Heart right ventricle (tissue), 16 donors: ENCODE data around the gene SARNP. TPM values are rescaled to one million over a fixed set of nuclear protein-coding genes. Genes with fewer than 3 reads are reported as not detected.

Experiments used
- ATAC-seq, 8 donors: fragments of 200-7000 bp; cut with Tn5 transposase; one replicate each; pipeline ENCODE4 v1.9.1; 2020; ENCODE audit warnings: mild to moderate bottlenecking in 8 of 8, moderate library complexity in 8 of 8, moderate number of reproducible peaks in 1 of 8
- DNase-seq, 2 donors: peaks; one replicate each; pipeline ENCODE4 v3.0.0-alpha.2; 2020
- H3K27ac ChIP-seq, 10 donors: fragments of 200-600 bp; sonication (generic) in 2 of 10; one replicate each; pipeline versions ENCODE4 v1.5.0 to v1.8.0; 2020 to 2022; ENCODE audit warnings: mild to moderate bottlenecking in 3 of 10
- H3K27me3 ChIP-seq, 7 donors: fragments of 200-600 bp; one replicate each; pipeline ENCODE4 v1.8.0; 2021 to 2022; ENCODE audit warnings: mild to moderate bottlenecking in 2 of 7
- H3K36me3 ChIP-seq, 9 donors: fragments of 200-600 bp; sonication (generic) in 1 of 9; one replicate each; pipeline versions ENCODE4 v1.5.0 to v1.8.0; 2020 to 2022; ENCODE audit warnings: mild to moderate bottlenecking in 2 of 9
- H3K4me1 ChIP-seq, 9 donors: fragments of 200-600 bp; sonication (generic) in 1 of 9; one replicate each; pipeline versions ENCODE4 v1.5.0 to v1.8.0; 2020 to 2022; ENCODE audit warnings: mild to moderate bottlenecking in 4 of 9
- H3K4me3 ChIP-seq, 10 donors: fragments of 200-600 bp; sonication (generic) in 2 of 10; one replicate each; pipeline versions ENCODE4 v1.5.0 to v1.8.0; 2020 to 2022; ENCODE audit warnings: mild to moderate bottlenecking in 7 of 10, moderate library complexity in 2 of 10
- H3K9me3 ChIP-seq, 11 donors: fragments of 200-600 bp in 10 of 11; sonication (generic) in 2 of 11; one replicate each; pipeline versions ENCODE4 v1.5.0 to v1.8.0; 2013 to 2022; ENCODE audit warnings: mild to moderate bottlenecking in 2 of 11, control low read depth in 1 of 11, moderate library complexity in 1 of 11
- CTCF ChIP-seq, 9 donors: fragments of 200-600 bp; sonication (generic) in 2 of 9; IDR thresholded peaks; one replicate each; pipeline versions ENCODE4 v1.5.0 to v1.8.0; 2021 to 2022; ENCODE audit warnings: antibody characterized with exemption in 9 of 9, mild to moderate bottlenecking in 5 of 9, moderate library complexity in 1 of 9
- WGBS, 2 donors: extraction: QIAGEN DNeasy Blood & Tissue Kit; methylation state at CpG; one replicate each; pipeline ENCODE4 v1.1.7; 2013; ENCODE audit warnings: inconsistent platforms in 1 of 2; 5-methylcytosine and 5-hydroxymethylcytosine counted together
- intact Hi-C, 10 donors: fragments of 100-400 bp; cut with DNase I; formaldehyde crosslinking; loops; one replicate each; pipeline versions ENCODE4 v1.11.1 to v1.14.2; 2022
- polyA plus RNA-seq, 2 donors: library from polyadenylated mRNA; stranded (reverse); fragments of 200-250 nt; gene quantifications; one replicate each; pipeline ENCODE4 v1.2.3, GENCODE V29; 2013
- total RNA-seq, 10 donors: library from RNA; stranded (reverse); fragmentation: NEBNext Ultra II Directional in 3 of 10; extraction: Animal tissue kit (Norgen Biotek cat#: 25700) in 3 of 10; gene quantifications; one replicate each; pipeline versions ENCODE4 v1.2.1 to v1.2.4, GENCODE V29; 2021 to 2023
- donor health status: Arrhythmogenic right ventricular cardiomyopathy.
- donor health status: ischemic (EF 13 %, LVEDD 7.1; RV severe dilation, severe dysfunction).
- donor health status: healthy with polysubstance abuse.
- donor health status: DM: no; HTN: yes; CAD: no.
- donor health status: DM: no; HTN: no; CAD: no.
- donor health status: ischemic (EF 25% LVEDD 6.9; RV normal size, moderate dysfunction).
- donor health status: ischemic (EF 25% LVEDD 5.7; RV mildly dilated, moderate dysfunction).
- donor health status: healthy.
- donor health status: DM: yes; HTN: yes; CAD: no.
- donor health status: Ischemic cardiomyopathy.
- donor health status: ischemic (EF 35%, LVEDD 5.7; RV mildly dilated, moderate dysfunction).
- donor health status: nonischemic (EF 11% LVEDD 7.7; RV severe dilation, severe dysfunction).
- donor health status: DM: yes; HTN: yes; CAD: no.
- donor health status: PGD.
- donor health status: ischemic (EF 29% LVEDD 5.4; RV normal size, mild dysfunction).
- donor health status: nonischemic (EF 23%, LVEDD 6.1; RV moderate dilation, normal function).

SARNP gene
- total and polyA plus RNA-seq, 12 donors = 47.5 to 136 (median 55.2) TPM

DNA sequence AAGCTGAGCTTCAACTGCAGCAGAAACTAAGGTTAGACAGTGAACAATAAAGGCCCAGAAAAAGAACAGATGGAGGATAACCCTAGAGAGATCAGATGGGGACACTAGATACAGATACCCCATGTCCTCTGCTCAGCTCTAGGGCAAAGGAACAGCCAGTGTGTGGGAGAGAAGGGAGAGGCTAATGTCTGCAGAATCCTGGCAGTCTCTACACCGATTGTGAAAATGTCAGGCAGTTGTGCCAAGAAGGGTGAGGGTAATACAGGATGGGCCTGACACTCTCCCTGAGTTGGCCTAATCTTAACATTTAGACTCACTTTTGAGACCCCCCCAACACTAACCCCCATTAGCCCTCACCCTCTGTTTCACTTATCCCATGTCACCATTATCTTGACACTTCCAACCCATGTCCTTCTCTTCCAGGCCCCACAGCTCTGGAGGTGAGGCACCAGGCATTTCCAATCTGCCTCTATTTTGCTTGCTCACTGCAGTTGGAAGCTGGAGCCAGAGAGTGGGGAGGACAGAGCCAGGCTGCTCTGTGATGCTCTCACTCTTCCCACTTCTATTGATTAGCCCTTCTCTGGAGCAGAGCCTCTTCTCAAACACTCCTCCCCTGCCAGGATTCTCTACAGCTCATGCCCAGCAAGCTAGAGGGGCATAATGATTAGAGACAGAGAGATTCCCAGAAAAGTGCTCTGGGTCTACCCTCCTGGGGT is 104.7 kb downstream of the SARNP start:
- Histone ChIP-seq H3K36me3 (no peaks in the 10 kb centered on the region), H3K4me3 (peak overlapping the region in 8 of 10 donors; percentile 20 to 87 (median 72)), H3K27ac (peak overlapping the region; percentile 67 to 98 (median 89)), H3K9me3 (no peaks in the 10 kb centered on the region), H3K27me3 (no peaks in the 10 kb centered on the region), H3K4me1 (peaks cover 18 to 67% (median 56%) of the 10 kb centered on the region in 9 donors)
- WGBS, 2 donors = 0 to 5% methylated on average over 1 of the region's 1 CpG
- peak in 2 of 8 donors; percentile 8 to 19 for ATAC-seq
- TF ChIP-seq CTCF (IDR thresholded peaks at IDR 0.05) = no peak
- DNase-seq = no peak
- intact Hi-C loops = no loop called here

DNA sequence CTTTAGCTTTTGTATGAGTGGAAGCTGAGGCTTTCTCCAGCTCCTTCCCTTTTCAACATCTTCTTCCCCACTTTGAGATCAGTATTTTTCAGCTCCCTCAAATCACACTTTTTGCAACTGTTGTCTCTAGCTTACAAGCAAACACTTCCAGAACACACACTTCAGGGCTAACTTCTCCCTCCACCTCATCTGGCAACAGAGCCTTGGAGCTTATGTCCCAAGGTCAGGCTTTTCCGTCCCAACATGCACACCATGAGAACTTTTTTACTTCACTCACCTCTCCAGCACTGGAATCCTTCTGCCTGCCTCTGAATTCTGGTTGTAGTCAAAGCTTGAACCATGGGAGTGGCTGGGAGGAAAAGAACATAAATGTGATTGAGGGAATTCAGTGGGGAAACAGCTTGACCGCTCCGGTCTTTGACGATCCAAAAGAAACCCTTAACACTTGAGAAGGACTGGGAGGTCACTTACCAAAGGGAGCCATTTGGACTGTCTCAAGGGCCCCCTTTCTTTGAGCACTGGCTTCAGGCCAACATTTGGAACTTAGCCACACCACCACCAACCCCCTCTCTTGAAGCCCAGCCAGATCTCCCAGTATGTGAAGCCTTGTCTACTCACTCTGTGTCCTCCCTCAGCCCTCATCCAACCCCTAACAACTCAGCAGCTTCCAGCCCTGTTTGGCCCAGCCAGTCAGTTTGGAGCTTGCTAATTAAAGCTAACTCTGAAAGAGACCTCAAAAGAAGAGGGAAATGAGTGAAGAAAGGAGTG is 105.6 kb downstream of the SARNP start:
- Histone ChIP-seq H3K27me3 (peaks cover 0 to 6% (median 0%) of the 10 kb centered on the region in 7 donors), H3K4me1 (peaks cover 11 to 64% (median 52%) of the 10 kb centered on the region in 9 donors), H3K27ac (peak overlapping the region; percentile 67 to 98 (median 89)), H3K36me3 (no peaks in the 10 kb centered on the region), H3K9me3 (no peaks in the 10 kb centered on the region), H3K4me3 (peak overlapping the region; percentile 22 to 87 (median 70))
- intact Hi-C loops = no loop called here
- ATAC-seq (peak; percentile 30 to 66 (median 52)), DNase-seq (peak; percentile 51 to 83)
- no peak for TF ChIP-seq CTCF (IDR thresholded peaks at IDR 0.05)
- 30 to 40% methylated on average over 4 of the region's 4 CpGs for WGBS, 2 donors

GRCh38 chr12:55708695-55709233 is 108.8 kb downstream of the SARNP start:
- H3K27ac ChIP-seq = peak overlapping the region; percentile 69 to 98 (median 89)
- H3K4me3 ChIP-seq = peak overlapping the region; percentile 41 to 87 (median 72)
- ATAC-seq (peak; percentile 49 to 65 (median 58)), DNase-seq (peak; percentile 57 to 78)
- peaks cover 0 to 20% (median 0%) of the 10 kb centered on the region in 7 donors for H3K27me3 ChIP-seq
- intact Hi-C loops = loop anchor here in 1 of 10 donors (2.0 kb wide), 1 partner anchor 20 kb away; the partner anchor contains the start of gene CD63
- H3K4me1 ChIP-seq = peaks cover 0 to 61% (median 39%) of the 10 kb centered on the region in 9 donors
- H3K36me3 ChIP-seq = no peaks in the 10 kb centered on the region
- no peak for TF ChIP-seq CTCF (IDR thresholded peaks at IDR 0.05)
- H3K9me3 ChIP-seq = no peaks in the 10 kb centered on the region
- 0 to 1% methylated on average over 3 of the region's 3 CpGs for WGBS, 2 donors
